HepG2 (cell line): ENCODE results near the gene SHANK2. TPM values are rescaled to one million over a fixed set of nuclear protein-coding genes. Genes with fewer than 3 reads are reported as not detected.
A peak's percentile ranks its signal among the peaks of the same experiment; 100 is the strongest.

Experiments used
- HMGA1 ChIP-seq: sonication (generic); formaldehyde crosslinking; conservative IDR thresholded peaks from 2 replicates; pipeline ENCODE4 v1.4.0; 2020; ENCODE audit warnings: missing genetic modification reagents
- MAZ ChIP-seq, 2 experiments: sonication (generic) in 1 of 2; formaldehyde crosslinking in 1 of 2; IDR thresholded peaks; 2 replicates each; pipeline versions ENCODE4 v1.5.0 to v1.6.1; 2012 to 2020; ENCODE audit warnings: low read depth in 2 of 2, mild to moderate bottlenecking in 2 of 2, borderline replicate concordance in 1 of 2, improper control_type of control experiment in 1 of 2, low read length in 1 of 2, missing genetic modification reagents in 1 of 2, moderate library complexity in 1 of 2
- MED1 ChIP-seq: sonication (generic); formaldehyde crosslinking; IDR thresholded peaks from 2 replicates; pipeline ENCODE4 v1.4.0; 2020; ENCODE audit warnings: missing genetic modification reagents
- NR2C2 ChIP-seq: sonication (generic); formaldehyde crosslinking; IDR thresholded peaks from 2 replicates; pipeline ENCODE4 v1.4.0; 2020; ENCODE audit warnings: missing genetic modification reagents, mild to moderate bottlenecking, moderate library complexity, borderline replicate concordance
- NRL ChIP-seq: sonication (generic); formaldehyde crosslinking; IDR thresholded peaks from 2 replicates; pipeline ENCODE4 v1.5.0; 2020; ENCODE audit warnings: missing genetic modification reagents, mild to moderate bottlenecking, moderate library complexity, borderline replicate concordance
- RARA ChIP-seq: IDR thresholded peaks from 2 replicates; pipeline ENCODE4 v1.6.1; 2016; ENCODE audit warnings: missing genetic modification reagents, missing compliant biosample characterization
- RBM39 ChIP-seq: fragments of 200-400 bp; formaldehyde crosslinking; IDR thresholded peaks from one replicate; pipeline ENCODE4 v1.6.1; 2018; ENCODE audit warnings: antibody characterized with exemption, mild to moderate bottlenecking, low read depth, low read length; ENCODE audit not compliant: poor library complexity, severe bottlenecking
- RXRB ChIP-seq: IDR thresholded peaks from 2 replicates; pipeline ENCODE4 v1.6.1; 2016; ENCODE audit warnings: borderline replicate concordance, missing genetic modification reagents, missing compliant biosample characterization
- XRCC5 ChIP-seq: fragments of 200-400 bp; formaldehyde crosslinking; optimal IDR thresholded peaks from 2 replicates; pipeline ENCODE3; 2017; ENCODE audit warnings: mild to moderate bottlenecking, low read length
- ZNF550 ChIP-seq: sonication (generic); formaldehyde crosslinking; IDR thresholded peaks from 2 replicates; pipeline ENCODE4 v1.4.0; 2020; ENCODE audit warnings: mild to moderate bottlenecking, missing genetic modification reagents, borderline replicate concordance
- polyA plus RNA-seq, 8 experiments: library from polyadenylated mRNA; depleted of rRNA in 3 of 8; stranded (reverse) in 7 of 8; unstranded in 1 of 8; fragments of >200 nt; fragmentation: Illumina TruSeq in 4 of 8; extraction: Trizol in 4 of 8; gene quantifications; 2 replicates each; pipeline versions ENCODE4 v1.2.1 to v1.2.3, GENCODE V29; 2011 to 2016; ENCODE audit warnings: low read depth in 4 of 8, missing spikeins in 1 of 8, mixed read lengths in 1 of 8; ENCODE audit not compliant: insufficient read depth in 1 of 8
- total RNA-seq, 5 experiments: library from RNA; depleted of rRNA; stranded (reverse); fragments of >200 nt; fragmentation: Illumina TruSeq; extraction: Trizol; gene quantifications; 2 replicates each; pipeline ENCODE4 v1.2.3, GENCODE V29; 2016; ENCODE audit warnings: low read depth in 1 of 5
- TF ChIP-seq, protein P1 (sequence below): sonication (generic); formaldehyde crosslinking; IDR thresholded peaks from 2 replicates; pipeline ENCODE4 v1.5.0; 2020; ENCODE audit warnings: missing genetic modification reagents, mild to moderate bottlenecking, borderline replicate concordance
- TF ChIP-seq, protein P2 (sequence below): IDR thresholded peaks from 2 replicates; pipeline ENCODE4 v1.6.1; 2016; ENCODE audit warnings: low read depth, control low read depth
- TF ChIP-seq, protein P3 (sequence below): sonication (generic); formaldehyde crosslinking; IDR thresholded peaks from 2 replicates; pipeline ENCODE4 v1.4.0; 2020; ENCODE audit warnings: mild to moderate bottlenecking, missing genetic modification reagents
- TF ChIP-seq, protein P4 (sequence below), 2 experiments: sonication (generic) in 1 of 2; formaldehyde crosslinking in 1 of 2; IDR thresholded peaks; 2 replicates each; pipeline versions ENCODE4 v1.4.0 to v1.6.1; 2016 to 2020; ENCODE audit warnings: borderline replicate concordance in 1 of 2, low read depth in 1 of 2, mild to moderate bottlenecking in 1 of 2, missing genetic modification reagents in 1 of 2
- TF ChIP-seq, protein P5 (sequence below): IDR thresholded peaks from 2 replicates; pipeline ENCODE4 v1.6.1; 2012; ENCODE audit warnings: low read depth, low read length, improper control_type of control experiment

SHANK2 gene
- total and polyA plus RNA-seq, 2 of the 13 experiments (the other 11 are each of a cell fraction or from before 2014, with no cell fraction given) = 10.2 to 13.0 TPM

DNA sequence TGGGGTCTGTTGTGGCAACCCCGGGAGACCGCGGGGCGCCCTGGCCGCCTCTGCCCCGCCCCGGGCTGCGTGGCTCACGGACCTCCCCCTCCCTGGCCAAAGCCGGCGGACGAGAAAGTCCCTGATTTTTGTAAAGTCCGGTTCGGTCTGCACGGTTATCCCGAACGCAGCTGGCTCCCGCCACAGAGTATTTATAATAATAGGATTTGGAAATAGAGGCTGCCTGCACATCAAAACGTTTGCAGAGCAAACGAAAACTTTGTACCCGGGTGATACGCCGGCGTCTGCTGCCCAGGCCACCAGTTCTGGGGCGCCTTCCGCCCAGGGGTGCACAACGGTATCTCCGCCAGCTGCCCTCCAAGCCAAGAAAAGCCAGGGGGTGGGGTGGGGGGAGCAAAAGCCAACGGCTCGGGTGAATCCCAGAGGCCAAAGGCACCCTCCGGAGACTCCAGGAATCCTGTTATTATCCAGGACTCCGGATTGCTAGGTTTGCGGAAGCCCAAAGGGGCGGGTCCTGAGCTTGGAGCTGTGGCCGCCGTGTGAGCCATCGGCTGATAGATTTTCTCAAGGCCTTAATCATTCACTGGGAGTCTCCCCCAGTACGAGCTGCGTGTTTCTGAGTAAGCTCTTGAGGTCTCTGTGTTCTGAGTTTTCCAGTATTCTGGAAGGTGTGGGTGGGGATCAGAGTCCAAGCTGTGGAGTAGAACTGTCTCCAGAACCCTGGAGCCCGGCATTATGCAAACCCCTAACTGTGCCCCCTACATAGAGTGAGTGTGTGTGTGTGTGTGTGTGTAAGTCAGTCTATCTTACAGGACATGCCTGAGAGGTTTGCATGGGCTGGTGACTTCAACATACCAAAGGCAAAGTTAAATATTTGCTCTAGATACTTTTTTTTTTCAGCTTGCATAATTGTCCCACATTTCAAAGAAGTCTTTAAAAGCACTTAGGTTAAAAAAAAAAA lies 673 bp upstream of the SHANK2 start (continued):
- TF ChIP-seq RARA (CRISPR knock-in tag) (peak; percentile 85), RXRB (CRISPR knock-in tag) (peak; percentile 69), XRCC5 (peak; percentile 19), MED1 (CRISPR knock-in tag) (peak; percentile 89), RBM39 (peak; percentile 43), NR2C2 (CRISPR knock-in tag) (peak; percentile 23; the same call in 1 of the 2 replicates), ZNF550 (CRISPR knock-in tag) (no peak), NRL (CRISPR knock-in tag) (peak; percentile 22; the same call in 1 of the 2 replicates), HMGA1 (CRISPR knock-in tag) (no peak), MAZ (IDR thresholded peaks at IDR 0.05; ENCODE audit: borderline replicate concordance, low read depth, low read length) (no peak), MAZ (CRISPR knock-in tag; IDR thresholded peaks at IDR 0.05; ENCODE audit: low read depth) (no peak)
- TF ChIP-seq, protein P1, sequence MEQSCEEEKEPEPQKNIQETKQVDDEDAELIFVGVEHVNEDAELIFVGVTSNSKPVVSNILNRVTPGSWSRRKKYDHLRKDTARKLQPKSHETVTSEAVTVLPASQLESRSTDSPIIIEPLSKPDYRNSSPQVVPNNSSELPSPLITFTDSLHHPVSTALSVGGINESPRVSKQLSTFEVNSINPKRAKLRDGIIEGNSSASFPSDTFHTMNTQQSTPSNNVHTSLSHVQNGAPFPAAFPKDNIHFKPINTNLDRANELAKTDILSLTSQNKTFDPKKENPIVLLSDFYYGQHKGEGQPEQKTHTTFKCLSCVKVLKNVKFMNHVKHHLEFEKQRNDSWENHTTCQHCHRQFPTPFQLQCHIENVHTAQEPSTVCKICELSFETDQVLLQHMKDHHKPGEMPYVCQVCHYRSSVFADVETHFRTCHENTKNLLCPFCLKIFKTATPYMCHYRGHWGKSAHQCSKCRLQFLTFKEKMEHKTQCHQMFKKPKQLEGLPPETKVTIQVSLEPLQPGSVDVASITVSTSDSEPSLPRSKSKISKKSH (CRISPR knock-in tag) = 0 out of 2 replicates have a peak, but pooled peaks have one; percentile 16
- TF ChIP-seq, protein P2, sequence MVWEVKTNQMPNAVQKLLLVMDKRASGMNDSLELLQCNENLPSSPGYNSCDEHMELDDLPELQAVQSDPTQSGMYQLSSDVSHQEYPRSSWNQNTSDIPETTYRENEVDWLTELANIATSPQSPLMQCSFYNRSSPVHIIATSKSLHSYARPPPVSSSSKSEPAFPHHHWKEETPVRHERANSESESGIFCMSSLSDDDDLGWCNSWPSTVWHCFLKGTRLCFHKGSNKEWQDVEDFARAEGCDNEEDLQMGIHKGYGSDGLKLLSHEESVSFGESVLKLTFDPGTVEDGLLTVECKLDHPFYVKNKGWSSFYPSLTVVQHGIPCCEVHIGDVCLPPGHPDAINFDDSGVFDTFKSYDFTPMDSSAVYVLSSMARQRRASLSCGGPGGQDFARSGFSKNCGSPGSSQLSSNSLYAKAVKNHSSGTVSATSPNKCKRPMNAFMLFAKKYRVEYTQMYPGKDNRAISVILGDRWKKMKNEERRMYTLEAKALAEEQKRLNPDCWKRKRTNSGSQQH (CRISPR knock-in tag) = no peak
- TF ChIP-seq, protein P3, sequence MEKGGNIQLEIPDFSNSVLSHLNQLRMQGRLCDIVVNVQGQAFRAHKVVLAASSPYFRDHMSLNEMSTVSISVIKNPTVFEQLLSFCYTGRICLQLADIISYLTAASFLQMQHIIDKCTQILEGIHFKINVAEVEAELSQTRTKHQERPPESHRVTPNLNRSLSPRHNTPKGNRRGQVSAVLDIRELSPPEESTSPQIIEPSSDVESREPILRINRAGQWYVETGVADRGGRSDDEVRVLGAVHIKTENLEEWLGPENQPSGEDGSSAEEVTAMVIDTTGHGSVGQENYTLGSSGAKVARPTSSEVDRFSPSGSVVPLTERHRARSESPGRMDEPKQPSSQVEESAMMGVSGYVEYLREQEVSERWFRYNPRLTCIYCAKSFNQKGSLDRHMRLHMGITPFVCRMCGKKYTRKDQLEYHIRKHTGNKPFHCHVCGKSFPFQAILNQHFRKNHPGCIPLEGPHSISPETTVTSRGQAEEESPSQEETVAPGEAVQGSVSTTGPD (CRISPR knock-in tag) = peak; percentile 53; the same call in 1 of the 2 replicates
- TF ChIP-seq, protein P4, sequence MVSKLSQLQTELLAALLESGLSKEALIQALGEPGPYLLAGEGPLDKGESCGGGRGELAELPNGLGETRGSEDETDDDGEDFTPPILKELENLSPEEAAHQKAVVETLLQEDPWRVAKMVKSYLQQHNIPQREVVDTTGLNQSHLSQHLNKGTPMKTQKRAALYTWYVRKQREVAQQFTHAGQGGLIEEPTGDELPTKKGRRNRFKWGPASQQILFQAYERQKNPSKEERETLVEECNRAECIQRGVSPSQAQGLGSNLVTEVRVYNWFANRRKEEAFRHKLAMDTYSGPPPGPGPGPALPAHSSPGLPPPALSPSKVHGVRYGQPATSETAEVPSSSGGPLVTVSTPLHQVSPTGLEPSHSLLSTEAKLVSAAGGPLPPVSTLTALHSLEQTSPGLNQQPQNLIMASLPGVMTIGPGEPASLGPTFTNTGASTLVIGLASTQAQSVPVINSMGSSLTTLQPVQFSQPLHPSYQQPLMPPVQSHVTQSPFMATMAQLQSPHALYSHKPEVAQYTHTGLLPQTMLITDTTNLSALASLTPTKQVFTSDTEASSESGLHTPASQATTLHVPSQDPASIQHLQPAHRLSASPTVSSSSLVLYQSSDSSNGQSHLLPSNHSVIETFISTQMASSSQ (IDR thresholded peaks at IDR 0.05; ENCODE audit: low read depth) = peak; percentile 55
- TF ChIP-seq, protein P4 (CRISPR knock-in tag; IDR thresholded peaks at IDR 0.05; ENCODE audit: borderline replicate concordance) = peak; percentile 14; the same call in 1 of the 2 replicates
- TF ChIP-seq, protein P5, sequence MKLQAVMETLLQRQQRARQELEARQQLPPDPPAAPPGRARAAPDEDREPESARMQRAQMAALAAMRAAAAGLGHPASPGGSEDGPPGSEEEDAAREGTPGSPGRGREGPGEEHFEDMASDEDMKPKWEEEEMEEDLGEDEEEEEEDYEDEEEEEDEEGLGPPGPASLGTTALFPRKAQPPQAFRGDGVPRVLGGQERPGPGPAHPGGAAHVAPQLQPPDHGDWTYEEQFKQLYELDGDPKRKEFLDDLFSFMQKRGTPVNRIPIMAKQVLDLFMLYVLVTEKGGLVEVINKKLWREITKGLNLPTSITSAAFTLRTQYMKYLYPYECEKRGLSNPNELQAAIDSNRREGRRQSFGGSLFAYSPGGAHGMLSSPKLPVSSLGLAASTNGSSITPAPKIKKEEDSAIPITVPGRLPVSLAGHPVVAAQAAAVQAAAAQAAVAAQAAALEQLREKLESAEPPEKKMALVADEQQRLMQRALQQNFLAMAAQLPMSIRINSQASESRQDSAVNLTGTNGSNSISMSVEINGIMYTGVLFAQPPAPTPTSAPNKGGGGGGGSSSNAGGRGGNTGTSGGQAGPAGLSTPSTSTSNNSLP = peak; percentile 17; the same call in 1 of the 2 replicates
